SK-N-SH treated with all-trans-retinoic acid at 6 μM for 48 hours (cell line): ENCODE measurements around the gene ARHGAP30.

Experiments
- ATAC-seq: fragments of 200-7000 bp; cut with Tn5 transposase; 3 replicates; pipeline ENCODE4 v1.9.1; 2020; ENCODE audit warnings: mild to moderate bottlenecking, moderate library complexity
- ARNTL ChIP-seq: fragments of 450-650 bp; formaldehyde crosslinking; IDR thresholded peaks from 2 replicates; pipeline ENCODE4 v1.5.0; 2020; ENCODE audit warnings: low read depth, mild to moderate bottlenecking, moderate library complexity, borderline replicate concordance
- BACH2 ChIP-seq: fragments of 250-450 bp; sonication (Bioruptor Pico); IDR thresholded peaks from 2 replicates; pipeline ENCODE4 v1.9.0; 2021; ENCODE audit warnings: mild to moderate bottlenecking, borderline replicate concordance
- CREB5 ChIP-seq: fragments of 250-450 bp; sonication (Bioruptor Pico); IDR thresholded peaks from 2 replicates; pipeline ENCODE4 v1.5.1; 2020; ENCODE audit warnings: low read depth, mild to moderate bottlenecking, moderate library complexity
- CSDC2 ChIP-seq: fragments of 250-450 bp; sonication (Bioruptor Pico); IDR thresholded peaks from 2 replicates; pipeline ENCODE4 v1.5.0; 2020; ENCODE audit warnings: mild to moderate bottlenecking, moderate library complexity
- CSRNP3 ChIP-seq: fragments of 250-450 bp; sonication (Bioruptor Pico); IDR thresholded peaks from 2 replicates; pipeline ENCODE4 v1.5.1; 2021; ENCODE audit warnings: mild to moderate bottlenecking, moderate library complexity
- ESRRG ChIP-seq: fragments of 250-450 bp; sonication (Bioruptor Pico); IDR thresholded peaks from 2 replicates; pipeline ENCODE4 v1.6.1; 2021; ENCODE audit warnings: mild to moderate bottlenecking
- GLIS3 ChIP-seq: fragments of 250-450 bp; sonication (Bioruptor Pico); IDR thresholded peaks from 2 replicates; pipeline ENCODE4 v1.5.0; 2020; ENCODE audit warnings: mild to moderate bottlenecking, moderate library complexity
- ISL1 ChIP-seq: fragments of 250-450 bp; sonication (Bioruptor Pico); IDR thresholded peaks from 2 replicates; pipeline ENCODE4 v2.1.2; 2022; ENCODE audit warnings: mild to moderate bottlenecking, moderate library complexity
- OSR1 ChIP-seq: fragments of 250-450 bp; sonication (Bioruptor Pico); IDR thresholded peaks from 2 replicates; pipeline ENCODE4 v1.8.0; 2022; ENCODE audit warnings: moderate library complexity, mild to moderate bottlenecking, inconsistent platforms
- PATZ1 ChIP-seq: fragments of 250-450 bp; sonication (Bioruptor Pico); IDR thresholded peaks from 2 replicates; pipeline ENCODE4 v1.8.0; 2020; ENCODE audit warnings: mild to moderate bottlenecking, moderate library complexity, borderline replicate concordance
- POU6F1 ChIP-seq: fragments of 250-450 bp; sonication (Bioruptor Pico); IDR thresholded peaks from 2 replicates; pipeline ENCODE4 v1.8.0; 2021; ENCODE audit warnings: low read depth, mild to moderate bottlenecking, moderate library complexity, borderline replicate concordance
- PPARA ChIP-seq: fragments of 250-450 bp; sonication (Bioruptor Pico); IDR thresholded peaks from 2 replicates; pipeline ENCODE4 v1.5.0; 2020; ENCODE audit warnings: mild to moderate bottlenecking, borderline replicate concordance
- SNAI2 ChIP-seq: fragments of 250-450 bp; sonication (Bioruptor Pico); IDR thresholded peaks from 2 replicates; pipeline ENCODE4 v1.5.0; 2020; ENCODE audit warnings: mild to moderate bottlenecking, moderate library complexity
- TCF4 ChIP-seq: fragments of 250-450 bp; sonication (Bioruptor Pico); IDR thresholded peaks from 2 replicates; pipeline ENCODE4 v1.8.0; 2021; ENCODE audit warnings: mild to moderate bottlenecking, moderate library complexity, borderline replicate concordance
- TSHZ2 ChIP-seq: fragments of 250-450 bp; sonication (Bioruptor Pico); IDR thresholded peaks from 2 replicates; pipeline ENCODE4 v1.5.0; 2020; ENCODE audit warnings: mild to moderate bottlenecking, moderate library complexity
- ZC3H10 ChIP-seq: fragments of 250-450 bp; sonication (Bioruptor Pico); IDR thresholded peaks from 2 replicates; pipeline ENCODE4 v1.5.1; 2021; ENCODE audit warnings: mild to moderate bottlenecking, moderate library complexity
- ZFP3 ChIP-seq: fragments of 250-450 bp; sonication (Bioruptor Pico); IDR thresholded peaks from 2 replicates; pipeline ENCODE4 v1.5.0; 2020; ENCODE audit warnings: mild to moderate bottlenecking, moderate library complexity
- ZNF565 ChIP-seq: fragments of 450-650 bp; formaldehyde crosslinking; conservative IDR thresholded peaks from 2 replicates; pipeline ENCODE4 v1.5.0; 2020; ENCODE audit warnings: low read depth, mild to moderate bottlenecking, moderate library complexity
- ZNF70 ChIP-seq: fragments of 450-650 bp; formaldehyde crosslinking; IDR thresholded peaks from 2 replicates; pipeline ENCODE4 v1.5.0; 2020; ENCODE audit warnings: mild to moderate bottlenecking, moderate library complexity
- ZNF8 ChIP-seq: fragments of 450-650 bp; formaldehyde crosslinking; IDR thresholded peaks from 2 replicates; pipeline ENCODE4 v1.5.0; 2020; ENCODE audit warnings: mild to moderate bottlenecking, moderate library complexity

ARHGAP30 gene

GRCh38 chr1:161113915-161114314 is 44.2 kb upstream of the ARHGAP30 start:
- TF ChIP-seq ZNF565 (CRISPR knock-in tag) = no peak
- TF ChIP-seq ARNTL = no peak
- ATAC-seq = no peak

- ATAC-seq = no peak
- TF ChIP-seq ZNF8 (CRISPR knock-in tag) = no peak
- no peak for TF ChIP-seq ISL1 (CRISPR knock-in tag)
- TF ChIP-seq TSHZ2 (CRISPR knock-in tag) = no peak
- no peak for TF ChIP-seq BACH2 (CRISPR knock-in tag)
- TF ChIP-seq CSRNP3 = no peak
- TF ChIP-seq ESRRG (CRISPR knock-in tag) = no peak
- no peak for TF ChIP-seq ARNTL
- TF ChIP-seq CSDC2 = no peak
- TF ChIP-seq SNAI2 (CRISPR knock-in tag) = no peak
- TF ChIP-seq, all 23 proteins: peak for 0
These were observed 41.8 kb upstream of the ARHGAP30 start for GRCh38 chr1:161111527-161111926.

- no peak for ATAC-seq
- TF ChIP-seq ZNF8 (CRISPR knock-in tag) = no peak
- no peak for TF ChIP-seq CSRNP3
- TF ChIP-seq SNAI2 (CRISPR knock-in tag) = no peak
- TF ChIP-seq TCF4 (CRISPR knock-in tag) = no peak
- TF ChIP-seq ESRRG (CRISPR knock-in tag) = no peak
These were observed 41.4 kb upstream of the ARHGAP30 start for GRCh38 chr1:161111117-161111516.

GRCh38 chr1:161106431-161106830 is 36.7 kb upstream of the ARHGAP30 start:
- no peak for ATAC-seq
- TF ChIP-seq POU6F1 (CRISPR knock-in tag) (no peak), CSDC2 (no peak), ZFP3 (no peak), OSR1 (CRISPR knock-in tag) (no peak), CSRNP3 (no peak), PPARA (CRISPR knock-in tag) (no peak), TSHZ2 (CRISPR knock-in tag) (no peak), ZNF70 (CRISPR knock-in tag) (no peak), BACH2 (CRISPR knock-in tag) (no peak), ARNTL (no peak), GLIS3 (CRISPR knock-in tag) (no peak), ZC3H10 (CRISPR knock-in tag) (no peak), PATZ1 (CRISPR knock-in tag) (no peak), ESRRG (CRISPR knock-in tag) (no peak), CREB5 (CRISPR knock-in tag) (no peak), TCF4 (CRISPR knock-in tag) (no peak), ISL1 (CRISPR knock-in tag) (no peak), ZNF565 (CRISPR knock-in tag) (no peak)
- TF ChIP-seq, all 23 proteins: peak for 0
